Activated T-helper 2 cell treated with anti-CD3 and anti-CD28 coated beads, Interferon-gamma antibody, Interleukin-2, Interleukin-4, amounts not matched to agents 10 μg/mL and 5 μg/mL and 100 μg/mL, durations not matched to agents 14 hours and 24 hours and 36 hours (primary cell): ENCODE data around the gene C2orf78. TPM values are rescaled to one million over a fixed set of nuclear protein-coding genes. Genes with fewer than 3 reads are reported as not detected.

Experiments used
- DNase-seq: peaks from one replicate; pipeline ENCODE4 v3.0.0; 2021; ENCODE audit warnings: low spot score
- H3K27ac Mint-ChIP-seq: one replicate; pipeline ENCODE4 v1.8.0; 2021; ENCODE audit warnings: mixed read lengths
- H3K27me3 Mint-ChIP-seq: one replicate; pipeline ENCODE4 v1.8.0; 2021; ENCODE audit warnings: low read depth, mixed read lengths
- H3K36me3 Mint-ChIP-seq: one replicate; pipeline ENCODE4 v1.8.0; 2021; ENCODE audit warnings: low read depth, mixed read lengths
- H3K4me1 Mint-ChIP-seq: one replicate; pipeline ENCODE4 v1.8.0; 2021; ENCODE audit warnings: low read depth, mixed read lengths
- H3K4me3 Mint-ChIP-seq: one replicate; pipeline ENCODE4 v1.8.0; 2021; ENCODE audit warnings: low read depth, mild to moderate bottlenecking, moderate library complexity, mixed read lengths
- H3K9me3 Mint-ChIP-seq: one replicate; pipeline ENCODE4 v1.8.0; 2021; ENCODE audit warnings: mixed read lengths
- intact Hi-C: fragments of 100-400 bp; cut with micrococcal nuclease; formaldehyde crosslinking; loops from one replicate; pipeline ENCODE4 v1.15.1; 2023
- total RNA-seq: library from RNA; stranded (reverse); gene quantifications from 2 replicates; pipeline ENCODE4 v1.2.3, GENCODE V29; 2022

Gene C2orf78
- total RNA-seq, 1 donor from 2014 or later = not detected

GRCh38 chr2:73812635-73813034 is 28.7 kb downstream of the C2orf78 start:
- Mint-ChIP-seq H3K9me3 (no peaks in the 10 kb centered on the region), H3K36me3 (no peaks in the 10 kb centered on the region), H3K4me1 (peaks cover 7% of the 10 kb centered on the region), H3K27me3 (peaks cover 2% of the 10 kb centered on the region), H3K4me3 (no peak overlapping the region), H3K27ac (no peak overlapping the region)
- DNase-seq = no peak
- intact Hi-C loops = no loop called here

DNA sequence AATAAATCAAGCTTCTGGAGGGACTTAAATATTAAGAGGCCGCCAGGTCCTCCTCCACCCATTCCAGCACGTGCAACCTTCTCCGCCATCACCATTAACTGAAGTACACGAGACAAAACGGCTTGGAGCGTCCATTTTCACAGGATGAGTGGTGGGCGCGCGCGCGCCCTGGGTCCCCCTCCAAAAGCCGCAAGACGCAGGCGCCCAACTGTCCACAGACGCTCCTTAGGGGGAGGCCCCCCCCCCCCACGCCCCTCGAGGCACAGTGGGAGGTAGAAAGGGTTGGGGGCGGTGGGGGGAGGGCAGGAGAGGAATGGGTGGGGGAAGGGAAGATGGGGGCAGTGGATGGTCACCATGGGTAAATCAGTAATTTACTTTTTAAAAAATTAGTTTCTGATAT is 34.3 kb downstream of the C2orf78 start:
- H3K27me3 Mint-ChIP-seq = peaks cover 2% of the 10 kb centered on the region
- H3K27ac Mint-ChIP-seq = no peak overlapping the region
- no peak for DNase-seq
- H3K4me1 Mint-ChIP-seq = peaks cover 24% of the 10 kb centered on the region
- intact Hi-C loops = no loop called here
- no peak overlapping the region for H3K4me3 Mint-ChIP-seq
- no peaks in the 10 kb centered on the region for H3K36me3 Mint-ChIP-seq
- no peaks in the 10 kb centered on the region for H3K9me3 Mint-ChIP-seq

DNA sequence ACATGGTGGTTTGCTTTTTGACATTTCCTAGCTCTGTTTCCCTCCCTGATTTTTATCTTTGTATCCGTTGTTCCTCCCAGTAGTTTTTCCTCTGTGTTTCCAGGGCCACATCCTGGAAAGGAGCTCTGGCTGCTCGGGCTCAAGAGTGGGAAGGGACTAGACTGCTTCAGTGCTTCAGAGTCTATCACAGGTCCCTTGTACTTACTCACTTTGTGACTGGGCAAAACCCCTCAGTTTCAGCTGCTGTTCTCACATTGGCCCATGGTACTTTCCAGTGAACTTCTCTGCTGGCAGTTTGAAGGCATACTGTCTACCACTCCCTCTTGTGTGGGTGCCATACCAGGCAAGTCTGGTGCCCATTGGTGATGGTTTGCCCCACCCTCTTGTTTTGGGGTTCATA is 37.2 kb downstream of the C2orf78 start:
- no peaks in the 10 kb centered on the region for H3K36me3 Mint-ChIP-seq
- no peak for DNase-seq
- H3K4me3 Mint-ChIP-seq = no peak overlapping the region
- peaks cover 3% of the 10 kb centered on the region for H3K27me3 Mint-ChIP-seq
- peak overlapping the region; percentile 77 for H3K27ac Mint-ChIP-seq
- intact Hi-C loops = no loop called here
- H3K9me3 Mint-ChIP-seq = no peaks in the 10 kb centered on the region
- peaks cover 25% of the 10 kb centered on the region for H3K4me1 Mint-ChIP-seq

DNA sequence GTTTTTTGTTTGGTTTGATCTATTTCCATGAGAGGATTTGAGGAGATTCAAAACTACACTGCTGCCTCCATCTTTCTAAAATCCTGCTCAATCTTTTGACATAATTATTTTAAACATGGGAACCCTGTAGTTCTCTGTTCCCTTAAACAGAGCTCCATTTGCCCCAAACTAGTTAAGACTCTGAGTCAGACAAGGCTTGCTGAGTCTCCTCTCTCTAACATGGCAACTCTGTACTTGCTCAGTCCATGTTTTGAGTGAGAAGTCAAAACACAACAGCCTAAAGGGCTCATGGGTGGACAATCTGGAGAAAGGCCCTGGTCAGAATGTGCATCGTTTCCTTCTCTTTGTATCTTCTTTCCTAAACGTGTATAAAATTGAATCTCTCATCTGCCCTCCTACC is 37.7 kb downstream of the C2orf78 start:
- H3K4me1 Mint-ChIP-seq = peaks cover 25% of the 10 kb centered on the region
- peak overlapping the region; percentile 77 for H3K27ac Mint-ChIP-seq
- intact Hi-C loops = no loop called here
- no peak for DNase-seq
- no peak overlapping the region for H3K4me3 Mint-ChIP-seq
- no peaks in the 10 kb centered on the region for H3K9me3 Mint-ChIP-seq
- peaks cover 3% of the 10 kb centered on the region for H3K27me3 Mint-ChIP-seq
- H3K36me3 Mint-ChIP-seq = no peaks in the 10 kb centered on the region

GRCh38 chr2:73822276-73822675 is 38.3 kb downstream of the C2orf78 start:
- H3K9me3 Mint-ChIP-seq = no peaks in the 10 kb centered on the region
- intact Hi-C loops = no loop called here
- no peak for DNase-seq
- H3K27ac Mint-ChIP-seq = no peak overlapping the region
- H3K4me3 Mint-ChIP-seq = no peak overlapping the region
- peaks cover 27% of the 10 kb centered on the region for H3K4me1 Mint-ChIP-seq
- H3K27me3 Mint-ChIP-seq = peaks cover 3% of the 10 kb centered on the region
- H3K36me3 Mint-ChIP-seq = no peaks in the 10 kb centered on the region

GRCh38 chr2:73822991-73823390 is 39.0 kb downstream of the C2orf78 start:
- Mint-ChIP-seq H3K27me3 (peaks cover 3% of the 10 kb centered on the region), H3K4me3 (no peak overlapping the region), H3K4me1 (peaks cover 32% of the 10 kb centered on the region), H3K36me3 (no peaks in the 10 kb centered on the region), H3K9me3 (no peaks in the 10 kb centered on the region), H3K27ac (no peak overlapping the region)
- no peak for DNase-seq
- intact Hi-C loops = no loop called here

DNA sequence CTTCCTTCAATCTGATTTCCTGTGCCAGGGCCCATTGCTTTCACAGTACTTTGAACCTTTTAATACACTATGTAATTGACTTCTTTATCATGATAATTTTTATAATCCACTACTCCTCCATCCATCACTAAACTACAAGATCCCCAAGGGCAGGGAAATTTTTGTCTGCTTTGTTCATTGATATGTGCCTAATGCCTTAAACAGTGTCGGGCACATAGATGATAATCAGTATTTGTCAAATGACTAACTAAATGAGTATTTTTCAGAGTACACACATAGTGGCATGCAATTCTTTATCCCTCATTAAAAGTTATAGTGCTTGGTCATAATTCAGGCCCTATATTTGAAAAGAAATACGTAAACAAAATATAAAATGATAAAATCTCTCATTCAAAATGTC is 39.4 kb downstream of the C2orf78 start:
- peaks cover 32% of the 10 kb centered on the region for H3K4me1 Mint-ChIP-seq
- no peak overlapping the region for H3K27ac Mint-ChIP-seq
- H3K36me3 Mint-ChIP-seq = no peaks in the 10 kb centered on the region
- H3K27me3 Mint-ChIP-seq = peaks cover 3% of the 10 kb centered on the region
- no peak for DNase-seq
- no peaks in the 10 kb centered on the region for H3K9me3 Mint-ChIP-seq
- no peak overlapping the region for H3K4me3 Mint-ChIP-seq
- intact Hi-C loops = no loop called here

- no peak overlapping the region for H3K27ac Mint-ChIP-seq
- peaks cover 3% of the 10 kb centered on the region for H3K27me3 Mint-ChIP-seq
- intact Hi-C loops = loop anchor here (1.0 kb wide), 1 partner anchor 163 kb away; no protein-coding TSS in a partner anchor
- no peak for DNase-seq
- no peak overlapping the region for H3K4me3 Mint-ChIP-seq
- peaks cover 35% of the 10 kb centered on the region for H3K4me1 Mint-ChIP-seq
- no peaks in the 10 kb centered on the region for H3K9me3 Mint-ChIP-seq
- H3K36me3 Mint-ChIP-seq = no peaks in the 10 kb centered on the region
Measured at GRCh38 chr2:73823916-73824523, 40.0 kb downstream of the C2orf78 start.

DNA sequence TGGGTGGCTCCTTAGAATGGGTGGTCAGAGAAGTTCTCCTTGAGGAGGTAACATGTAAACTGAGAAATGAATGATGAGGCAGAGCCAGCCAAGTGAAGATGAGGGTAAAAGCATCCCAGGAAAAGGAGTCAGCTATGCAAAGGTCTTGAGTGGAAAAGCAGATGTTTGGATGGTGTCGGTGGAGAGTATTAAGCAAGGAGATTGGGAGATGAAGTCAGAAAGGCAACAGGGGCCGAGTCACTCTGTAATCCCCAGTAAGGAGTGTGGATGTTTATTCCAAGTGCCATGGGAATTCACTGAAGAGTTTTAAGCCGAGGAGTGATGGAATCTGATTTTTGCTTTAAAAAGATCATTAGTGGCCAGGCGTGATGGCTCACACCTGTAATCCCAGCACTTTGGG is 41.4 kb downstream of the C2orf78 start:
- Mint-ChIP-seq H3K27ac (no peak overlapping the region), H3K36me3 (no peaks in the 10 kb centered on the region), H3K9me3 (no peaks in the 10 kb centered on the region), H3K27me3 (peaks cover 3% of the 10 kb centered on the region), H3K4me3 (no peak overlapping the region), H3K4me1 (peaks cover 47% of the 10 kb centered on the region)
- intact Hi-C loops = no loop called here
- no peak for DNase-seq

GRCh38 chr2:73827018-73827417 is 43.0 kb downstream of the C2orf78 start:
- peaks cover 12% of the 10 kb centered on the region for H3K36me3 Mint-ChIP-seq
- intact Hi-C loops = no loop called here
- H3K9me3 Mint-ChIP-seq = no peaks in the 10 kb centered on the region
- H3K27me3 Mint-ChIP-seq = peaks cover 3% of the 10 kb centered on the region
- H3K4me3 Mint-ChIP-seq = peak overlapping the region; percentile 77
- no peak overlapping the region for H3K27ac Mint-ChIP-seq
- DNase-seq = no peak
- peaks cover 44% of the 10 kb centered on the region for H3K4me1 Mint-ChIP-seq

DNA sequence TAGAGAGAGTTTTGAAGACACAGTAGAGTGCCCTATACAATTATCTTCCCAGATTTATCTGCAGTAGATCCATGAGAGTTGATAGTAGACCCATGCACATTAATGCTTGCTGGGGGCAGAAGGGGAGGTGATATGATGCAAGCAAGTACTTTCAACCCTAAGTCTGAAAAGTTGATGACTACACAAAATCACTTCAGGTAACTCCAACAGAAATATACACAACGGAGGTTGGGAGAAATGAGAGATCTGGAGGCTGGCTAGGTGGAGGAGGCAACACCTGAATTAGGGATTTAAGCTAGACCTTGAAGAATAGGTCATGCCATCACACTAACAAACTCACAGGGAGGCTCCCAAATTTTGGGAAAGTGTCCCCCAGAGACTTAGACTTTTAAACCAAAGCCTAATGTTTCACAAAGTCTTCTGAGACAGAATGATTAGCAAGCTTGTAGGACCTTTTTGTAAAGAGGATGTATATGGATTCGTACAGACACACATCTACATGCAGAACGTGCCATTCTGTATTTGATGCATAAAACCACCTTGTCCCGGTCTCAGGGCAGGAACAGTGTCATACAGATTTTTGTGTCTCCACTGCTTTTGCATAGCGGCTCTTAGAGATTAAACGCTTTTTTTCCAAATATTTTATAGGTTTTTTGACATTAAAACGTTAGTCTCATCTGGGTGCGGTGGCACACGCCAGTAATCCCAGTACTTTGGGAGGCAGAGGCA is 43.8 kb downstream of the C2orf78 start:
- Mint-ChIP-seq H3K27me3 (peaks cover 3% of the 10 kb centered on the region), H3K4me3 (peak overlapping the region; percentile 99), H3K9me3 (peaks cover 4% of the 10 kb centered on the region), H3K27ac (peak overlapping the region; percentile 68), H3K4me1 (peaks cover 47% of the 10 kb centered on the region), H3K36me3 (peaks cover 20% of the 10 kb centered on the region)
- intact Hi-C loops = loop anchor here (1.0 to 2.0 kb wide), 4 partner anchors 91 to 371 kb away; partner anchors contain the start of genes DGUOK, MTHFD2 and TPRKB
- no peak for DNase-seq

DNA sequence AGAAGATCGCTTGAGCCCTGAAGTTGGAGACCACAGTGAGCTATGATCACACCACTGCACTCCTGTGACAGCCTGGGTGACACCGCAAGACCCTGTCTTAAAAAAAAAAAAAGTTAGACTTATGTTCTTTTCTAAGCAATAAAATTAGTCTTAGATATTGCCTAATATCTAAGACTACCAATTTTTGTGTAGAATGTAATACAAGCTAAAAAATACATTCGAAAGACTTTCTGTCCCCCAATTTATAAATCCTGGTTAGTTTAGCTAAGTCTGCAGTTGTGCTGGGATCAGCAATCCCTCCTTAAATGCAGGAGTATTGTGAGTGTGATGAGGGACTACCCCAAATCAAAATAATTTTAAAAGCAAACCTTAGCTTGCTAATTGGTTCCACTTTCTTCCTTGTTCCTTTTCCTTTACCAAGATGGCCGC is 44.4 kb downstream of the C2orf78 start:
- Mint-ChIP-seq H3K36me3 (peaks cover 25% of the 10 kb centered on the region), H3K4me3 (peak overlapping the region; percentile 99), H3K27me3 (peaks cover 3% of the 10 kb centered on the region), H3K4me1 (peaks cover 44% of the 10 kb centered on the region), H3K9me3 (peaks cover 4% of the 10 kb centered on the region), H3K27ac (peak overlapping the region; percentile 98)
- intact Hi-C loops = loop anchor here (1.0 to 2.0 kb wide), 4 partner anchors 91 to 370 kb away; partner anchors contain the start of genes DGUOK, MTHFD2 and TPRKB
- DNase-seq = no peak
